Measurements from ENCODE around the gene GPRC5C. TPM values are rescaled to one million over a fixed set of nuclear protein-coding genes. Genes with fewer than 3 reads are reported as not detected.

Gene GPRC5C, protein sequence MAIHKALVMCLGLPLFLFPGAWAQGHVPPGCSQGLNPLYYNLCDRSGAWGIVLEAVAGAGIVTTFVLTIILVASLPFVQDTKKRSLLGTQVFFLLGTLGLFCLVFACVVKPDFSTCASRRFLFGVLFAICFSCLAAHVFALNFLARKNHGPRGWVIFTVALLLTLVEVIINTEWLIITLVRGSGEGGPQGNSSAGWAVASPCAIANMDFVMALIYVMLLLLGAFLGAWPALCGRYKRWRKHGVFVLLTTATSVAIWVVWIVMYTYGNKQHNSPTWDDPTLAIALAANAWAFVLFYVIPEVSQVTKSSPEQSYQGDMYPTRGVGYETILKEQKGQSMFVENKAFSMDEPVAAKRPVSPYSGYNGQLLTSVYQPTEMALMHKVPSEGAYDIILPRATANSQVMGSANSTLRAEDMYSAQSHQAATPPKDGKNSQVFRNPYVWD
- 11.7 and 19.5 TPM in 2 replicates for total RNA-seq

DNA sequence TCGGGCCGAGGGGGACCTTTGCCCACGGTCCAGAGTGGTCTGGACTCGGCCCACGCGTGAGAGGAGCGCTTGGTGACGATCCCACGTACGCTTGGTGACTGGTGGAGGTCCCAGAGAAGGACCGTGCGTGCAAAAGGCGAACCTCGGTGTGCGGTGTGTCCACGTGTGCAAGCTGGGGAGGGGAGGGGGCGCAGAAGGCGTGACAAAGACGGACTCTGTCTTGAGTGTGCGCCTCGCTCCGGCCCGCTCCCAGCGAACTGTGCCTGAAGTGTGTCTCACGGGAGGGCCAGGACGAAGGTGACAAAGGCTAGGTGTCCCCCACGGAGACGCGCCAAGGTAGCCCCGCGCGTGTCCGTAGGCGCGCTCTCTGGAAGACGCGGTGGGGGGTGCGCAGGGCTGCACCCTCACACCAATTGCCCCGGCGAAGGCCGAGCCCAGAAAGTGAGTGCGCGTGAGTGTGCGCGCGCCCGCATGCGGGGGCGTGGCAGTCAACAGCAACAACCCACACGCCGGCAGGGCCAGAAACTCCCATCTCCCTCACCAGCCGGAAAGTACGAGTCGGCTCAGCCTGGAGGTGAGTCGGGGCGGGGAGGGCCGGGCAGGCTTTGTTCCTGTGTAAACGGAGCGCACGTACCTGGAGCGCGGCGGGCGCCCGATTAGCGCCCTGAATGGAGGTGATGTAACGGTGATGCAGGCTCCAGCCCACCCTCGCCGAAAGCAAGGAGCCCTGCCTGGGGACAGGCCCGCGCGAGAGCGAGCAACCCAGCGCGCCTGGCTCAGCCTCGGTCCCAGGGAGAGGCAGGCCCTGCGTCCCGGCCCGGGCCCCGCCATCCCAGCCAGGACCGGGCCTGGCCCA lies at the start of gene GPRC5C:
TSS of gene GPRC5C (plus strand) at position 521 of the 856 bp plus-strand sequence. CDS start 7,689 bp downstream, outside the sequence.

DNA sequence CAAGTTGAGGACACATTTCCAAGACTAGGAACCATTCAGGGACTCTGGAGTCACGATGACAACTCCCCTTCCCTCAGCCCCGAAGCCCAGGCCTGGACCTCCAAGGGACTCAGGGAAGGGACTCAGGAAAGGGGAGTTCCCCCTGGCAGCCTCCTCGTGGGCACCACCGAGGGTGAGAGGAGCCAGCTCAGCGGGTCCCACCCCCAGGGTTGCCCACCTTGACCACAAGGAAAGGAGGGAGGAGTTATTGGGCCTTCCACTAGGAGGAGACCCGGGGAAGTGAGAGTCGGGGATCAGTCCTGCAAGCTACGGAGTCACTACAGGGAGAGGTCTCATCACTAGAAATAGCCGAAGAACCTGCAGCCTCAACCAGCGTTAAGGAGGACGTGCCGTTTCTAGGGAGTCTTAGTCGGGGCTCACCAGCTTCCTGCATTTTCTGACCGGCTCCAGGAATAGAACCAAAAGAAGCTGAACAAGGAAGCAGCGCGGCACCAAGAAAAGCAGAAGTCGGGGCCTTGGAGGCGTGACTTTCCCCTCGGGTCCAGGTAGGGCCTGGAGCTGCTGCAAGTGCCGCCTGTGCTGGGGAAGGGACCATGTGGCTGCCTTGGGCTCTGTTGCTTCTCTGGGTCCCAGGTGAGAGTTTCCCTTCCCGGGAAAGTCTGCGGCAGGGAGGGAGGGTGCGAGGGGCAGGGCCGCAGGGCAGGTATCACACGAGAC lies 34.4 kb downstream of the GPRC5C start, which contains the start of gene CD300A:
TSS of gene CD300A (plus strand) at position 524 of the 717 bp plus-strand sequence. CDS start at position 594, 70 bp downstream.

Other genes starting within 250 kb of the GPRC5C start
- 665 and 1,270 TPM in 2 replicates for gene RPL38, start 228.4 kb upstream of the GPRC5C start, total RNA-seq
- 1.2 and 1.7 TPM in 2 replicates for gene TTYH2, start 218.5 kb upstream of the GPRC5C start, total RNA-seq
- gene DNAI2, start 157.9 kb upstream of the GPRC5C start, total RNA-seq: not detected in 2 replicates
- gene KIF19, start 105.9 kb upstream of the GPRC5C start, total RNA-seq: under 0.01 TPM in 1 of 2 replicates, not detected in the other
- gene BTBD17, start 70.2 kb upstream of the GPRC5C start, total RNA-seq: not detected in 2 replicates
- not detected in 2 replicates for gene GPR142, start 64.6 kb upstream of the GPRC5C start, total RNA-seq
- gene CD300A, start 34.5 kb downstream of the GPRC5C start, total RNA-seq: not detected in 2 replicates
- gene CD300LB, start 99.4 kb downstream of the GPRC5C start, total RNA-seq: not detected in 2 replicates
- not detected in 2 replicates for gene CD300C, start 114.0 kb downstream of the GPRC5C start, total RNA-seq
- gene CD300H, start 135.4 kb downstream of the GPRC5C start, total RNA-seq: 0.46 TPM in 1 of 2 replicates, not detected in the other
- gene CD300LD, start 160.2 kb downstream of the GPRC5C start, total RNA-seq: not detected in 2 replicates
- not detected in 2 replicates for gene CD300E, start 191.7 kb downstream of the GPRC5C start, total RNA-seq

Data from airway epithelial cell (primary cell).